Liver (tissue), 9 donors: ENCODE measurements around the gene KCNJ1. TPM values are rescaled to one million over a fixed set of nuclear protein-coding genes. Genes with fewer than 3 reads are reported as not detected.

ENCODE experiments used
- DNase-seq: peaks from one replicate; pipeline ENCODE4 v3.0.0-alpha.2; 2017; ENCODE audit warnings: low spot score
- H3K27ac ChIP-seq, 2 donors: one replicate each; pipeline ENCODE4 v1.7.0; 2013; ENCODE audit warnings: inconsistent platforms in 2 of 2, low read length in 2 of 2, control low read depth in 1 of 2, low read depth in 1 of 2, mild to moderate bottlenecking in 1 of 2
- H3K27me3 ChIP-seq, 4 donors: one replicate each; pipeline versions ENCODE4 v1.6.1 to v1.7.0; 2013; ENCODE audit warnings: low read length in 3 of 4, inconsistent platforms in 1 of 4, mild to moderate bottlenecking in 1 of 4, moderate library complexity in 1 of 4; ENCODE audit not compliant: control insufficient read depth in 4 of 4, insufficient read depth in 4 of 4
- H3K36me3 ChIP-seq, 4 donors: one replicate each; pipeline versions ENCODE4 v1.6.1 to v1.7.0; 2013; ENCODE audit warnings: low read length in 3 of 4, mild to moderate bottlenecking in 3 of 4, low read depth in 1 of 4, moderate library complexity in 1 of 4; ENCODE audit not compliant: control insufficient read depth in 4 of 4, insufficient read depth in 3 of 4
- H3K4me1 ChIP-seq, 4 donors: one replicate each; pipeline versions ENCODE4 v1.6.1 to v1.7.0; 2013; ENCODE audit warnings: low read length in 3 of 4, mild to moderate bottlenecking in 3 of 4, moderate library complexity in 1 of 4; ENCODE audit not compliant: control insufficient read depth in 4 of 4, insufficient read depth in 4 of 4
- H3K4me3 ChIP-seq, 3 donors: one replicate each; pipeline versions ENCODE4 v1.6.1 to v1.7.0; 2013; ENCODE audit warnings: low read length in 3 of 3, control low read depth in 1 of 3, low read depth in 1 of 3, mild to moderate bottlenecking in 1 of 3
- H3K9ac ChIP-seq, 2 donors: one replicate each; pipeline ENCODE4 v1.7.0; 2013; ENCODE audit warnings: low read length in 2 of 2, mild to moderate bottlenecking in 2 of 2, moderate library complexity in 2 of 2, control low read depth in 1 of 2, low read depth in 1 of 2
- H3K9me3 ChIP-seq, 4 donors: one replicate each; pipeline versions ENCODE4 v1.6.1 to v1.7.0; 2013; ENCODE audit warnings: low read length in 3 of 4; ENCODE audit not compliant: control insufficient read depth in 4 of 4
- ATF3 ChIP-seq: IDR thresholded peaks from 2 replicates; pipeline ENCODE4 v1.6.1; 2016; ENCODE audit warnings: antibody characterized with exemption
- CTCF ChIP-seq: fragments of 150-350 bp; IDR thresholded peaks from 2 replicates; pipeline ENCODE4 v1.5.1; 2017; ENCODE audit warnings: improper control_type of control experiment, low read depth, low read length; ENCODE audit not compliant: missing input control
- EGR1 ChIP-seq, 2 donors: IDR thresholded peaks; 2 replicates each; pipeline ENCODE4 v1.6.1; 2016 to 2018; ENCODE audit warnings: antibody characterized with exemption in 2 of 2, low read depth in 2 of 2
- FOXA1 ChIP-seq: IDR thresholded peaks from 2 replicates; pipeline ENCODE4 v1.6.1; 2016; ENCODE audit warnings: antibody characterized with exemption
- FOXA2 ChIP-seq: IDR thresholded peaks from 2 replicates; pipeline ENCODE4 v1.6.1; 2016; ENCODE audit warnings: antibody characterized with exemption
- GABPA ChIP-seq, 2 donors: IDR thresholded peaks in 1 of 2; conservative IDR thresholded peaks in 1 of 2; 2 replicates each; pipeline ENCODE4 v1.6.1; 2016; ENCODE audit warnings: antibody characterized with exemption in 2 of 2, mild to moderate bottlenecking in 1 of 2, moderate library complexity in 1 of 2
- HNF4A ChIP-seq, 2 donors: conservative IDR thresholded peaks; 2 replicates each; pipeline ENCODE4 v1.6.1; 2016; ENCODE audit warnings: antibody characterized with exemption in 2 of 2, mild to moderate bottlenecking in 2 of 2
- HNF4G ChIP-seq: IDR thresholded peaks from 2 replicates; pipeline ENCODE4 v1.6.1; 2016; ENCODE audit warnings: antibody characterized with exemption
- JUND ChIP-seq, 2 donors: IDR thresholded peaks; 2 replicates each; pipeline ENCODE4 v1.6.1; 2016; ENCODE audit warnings: antibody characterized with exemption in 2 of 2
- MAX ChIP-seq: IDR thresholded peaks from 2 replicates; pipeline ENCODE4 v1.6.1; 2016; ENCODE audit warnings: antibody characterized with exemption
- NR2F2 ChIP-seq: IDR thresholded peaks from 2 replicates; pipeline ENCODE4 v1.6.1; 2016; ENCODE audit warnings: antibody characterized with exemption
- RAD21 ChIP-seq, 2 donors: IDR thresholded peaks; 2 replicates each; pipeline ENCODE4 v1.6.1; 2016; ENCODE audit warnings: antibody characterized with exemption in 2 of 2, mild to moderate bottlenecking in 2 of 2
- REST ChIP-seq: IDR thresholded peaks from 2 replicates; pipeline ENCODE4 v1.6.1; 2016; ENCODE audit warnings: antibody characterized with exemption, mild to moderate bottlenecking
- RXRA ChIP-seq, 2 donors: IDR thresholded peaks; 2 replicates each; pipeline ENCODE4 v1.6.1; 2017 to 2018; ENCODE audit warnings: antibody characterized with exemption in 2 of 2, mild to moderate bottlenecking in 1 of 2
- SP1 ChIP-seq: IDR thresholded peaks from 2 replicates; pipeline ENCODE4 v1.6.1; 2018; ENCODE audit warnings: antibody characterized with exemption, mild to moderate bottlenecking
- TAF1 ChIP-seq: conservative IDR thresholded peaks from 2 replicates; pipeline ENCODE4 v1.6.1; 2016; ENCODE audit warnings: antibody characterized with exemption, mild to moderate bottlenecking
- YY1 ChIP-seq: IDR thresholded peaks from 2 replicates; pipeline ENCODE4 v1.6.1; 2016; ENCODE audit warnings: antibody characterized with exemption, mild to moderate bottlenecking
- ZBTB33 ChIP-seq: IDR thresholded peaks from 2 replicates; pipeline ENCODE4 v1.6.1; 2016; ENCODE audit warnings: antibody characterized with exemption
- whole genome bisulfite sequencing: extraction: QIAGEN DNeasy Blood & Tissue Kit; methylation state at CpG from one replicate; pipeline ENCODE4 v1.1.7; 2013; 5-methylcytosine and 5-hydroxymethylcytosine counted together
- polyA plus RNA-seq, 2 donors: library from polyadenylated mRNA; stranded (reverse) in 1 of 2; unstranded in 1 of 2; fragments of 200-250 nt in 1 of 2; fragments of >200 nt in 1 of 2; fragmentation: Nextera tagmentation in 1 of 2; extraction: Ambion mirVana in 1 of 2; gene quantifications; one replicate each; pipeline versions ENCODE4 v1.2.1 to v1.2.3, GENCODE V29; 2013 to 2015
- total RNA-seq, 2 donors: library from RNA; depleted of rRNA; stranded (reverse); fragments of >200 nt; gene quantifications; one replicate each; pipeline ENCODE4 v1.2.3, GENCODE V29; 2014
- donor health status: healthy.
- donor health status: healthy.
- donor health status: healthy.
- donor health status: healthy.
- donor health status: healthy.

The KCNJ1 gene
- total and polyA plus RNA-seq, 4 donors = 0.14 to 0.23 TPM; not detected in 2

GRCh38 chr11:128831174-128832120, 35.6 kb downstream of the KCNJ1 start:
- peak; percentile 85 for DNase-seq
- no peak overlapping the region for H3K4me3 ChIP-seq
- H3K27me3 ChIP-seq = no peaks in the 10 kb centered on the region
- H3K9me3 ChIP-seq = no peaks in the 10 kb centered on the region
- no peaks in the 10 kb centered on the region for H3K36me3 ChIP-seq
- peak overlapping the region in 1 of 2 donors; percentile 16 for H3K27ac ChIP-seq
- TF ChIP-seq MAX (peak; percentile 0), SP1 (no peak), REST (no peak), HNF4A (conservative IDR thresholded peaks at IDR 0.05) (no peak), RXRA (IDR thresholded peaks at IDR 0.05) (no peak), YY1 (no peak), FOXA1 (no peak), CTCF (peak; percentile 85), TAF1 (no peak), EGR1 (IDR thresholded peaks at IDR 0.05; ENCODE audit: low read depth in 2 of 2) (no peak), NR2F2 (no peak), HNF4G (no peak), ZBTB33 (no peak), JUND (IDR thresholded peaks at IDR 0.05) (no peak), ATF3 (no peak), RAD21 (IDR thresholded peaks at IDR 0.05) (peak; percentile 90 to 94), FOXA2 (no peak), GABPA (IDR thresholded peaks at IDR 0.05 in 1 of 2, conservative IDR thresholded peaks at IDR 0.05 in 1 of 2) (no peak)
- H3K9ac ChIP-seq = peak overlapping the region in 1 of 2 donors; percentile 1
- H3K4me1 ChIP-seq = peaks cover 3 to 18% (median 6%) of the 10 kb centered on the region in 4 donors
- 28% methylated on average over 14 of the region's 14 CpGs for WGBS
